ENCODE results near the gene MPHOSPH9. TPM values are rescaled to one million over a fixed set of nuclear protein-coding genes. Genes with fewer than 3 reads are reported as not detected.

The MPHOSPH9 gene
- total RNA-seq, 1 donor from 2014 or later: 40.9 TPM

DNA sequence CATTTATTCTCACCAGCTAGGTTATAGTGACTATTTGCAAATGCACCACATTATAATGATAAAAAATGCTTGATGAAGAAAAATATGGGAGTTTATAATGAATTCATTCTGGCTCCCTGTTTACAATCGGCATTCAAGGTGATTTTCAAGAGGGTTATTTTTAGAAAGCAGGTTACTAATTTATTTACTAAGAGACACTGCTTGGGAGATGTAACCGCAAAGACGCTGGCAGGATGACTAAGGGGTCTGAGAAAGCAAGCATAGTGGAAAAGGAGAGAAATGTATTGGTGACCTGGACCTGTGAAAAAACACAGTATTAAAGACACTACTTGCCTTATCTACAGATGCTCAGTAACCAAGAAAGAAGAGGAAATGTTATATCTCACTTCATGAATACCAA, 68.7 kb downstream of the MPHOSPH9 start:
- H3K27me3 Mint-ChIP-seq (ENCODE audit: low read depth): no peaks in the 10 kb centered on the region
- no peak overlapping the region for H3K4me3 Mint-ChIP-seq
- peaks cover 26% of the 10 kb centered on the region for H3K4me1 Mint-ChIP-seq
- H3K27ac Mint-ChIP-seq: no peak overlapping the region
- no peak for DNase-seq (ENCODE audit: low spot score in 2 of 2, unreplicated experiment in 2 of 2)
- TF ChIP-seq, protein P1, sequence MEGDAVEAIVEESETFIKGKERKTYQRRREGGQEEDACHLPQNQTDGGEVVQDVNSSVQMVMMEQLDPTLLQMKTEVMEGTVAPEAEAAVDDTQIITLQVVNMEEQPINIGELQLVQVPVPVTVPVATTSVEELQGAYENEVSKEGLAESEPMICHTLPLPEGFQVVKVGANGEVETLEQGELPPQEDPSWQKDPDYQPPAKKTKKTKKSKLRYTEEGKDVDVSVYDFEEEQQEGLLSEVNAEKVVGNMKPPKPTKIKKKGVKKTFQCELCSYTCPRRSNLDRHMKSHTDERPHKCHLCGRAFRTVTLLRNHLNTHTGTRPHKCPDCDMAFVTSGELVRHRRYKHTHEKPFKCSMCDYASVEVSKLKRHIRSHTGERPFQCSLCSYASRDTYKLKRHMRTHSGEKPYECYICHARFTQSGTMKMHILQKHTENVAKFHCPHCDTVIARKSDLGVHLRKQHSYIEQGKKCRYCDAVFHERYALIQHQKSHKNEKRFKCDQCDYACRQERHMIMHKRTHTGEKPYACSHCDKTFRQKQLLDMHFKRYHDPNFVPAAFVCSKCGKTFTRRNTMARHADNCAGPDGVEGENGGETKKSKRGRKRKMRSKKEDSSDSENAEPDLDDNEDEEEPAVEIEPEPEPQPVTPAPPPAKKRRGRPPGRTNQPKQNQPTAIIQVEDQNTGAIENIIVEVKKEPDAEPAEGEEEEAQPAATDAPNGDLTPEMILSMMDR (IDR thresholded peaks at IDR 0.05; ENCODE audit: unreplicated experiment): no peak
- H3K9me3 Mint-ChIP-seq: no peaks in the 10 kb centered on the region
- H3K36me3 Mint-ChIP-seq: peaks cover 11% of the 10 kb centered on the region

DNA sequence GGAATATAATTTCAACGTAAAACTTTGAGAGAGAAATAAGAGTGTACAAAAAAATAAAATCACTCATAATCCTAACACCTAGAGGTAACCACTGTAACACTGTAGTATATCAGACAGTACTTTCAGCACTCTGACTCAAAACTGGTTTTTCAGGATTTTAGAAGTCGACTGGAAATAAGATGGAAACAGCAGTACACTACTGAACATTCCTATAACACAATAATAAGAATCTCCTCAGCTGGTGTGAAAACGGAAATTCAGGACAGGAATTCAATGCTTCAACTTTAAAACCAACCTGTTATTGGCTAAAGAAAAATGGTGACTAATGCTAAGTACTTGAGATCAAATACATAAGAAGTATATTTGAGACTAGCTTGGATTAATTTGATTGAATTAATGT, 69.7 kb downstream of the MPHOSPH9 start:
- Mint-ChIP-seq H3K9me3 (no peaks in the 10 kb centered on the region), H3K4me3 (no peak overlapping the region), H3K27me3 (ENCODE audit: low read depth) (no peaks in the 10 kb centered on the region), H3K36me3 (peaks cover 11% of the 10 kb centered on the region), H3K27ac (peak overlapping the region; percentile 22), H3K4me1 (peaks cover 26% of the 10 kb centered on the region)
- TF ChIP-seq, protein P1 (IDR thresholded peaks at IDR 0.05; ENCODE audit: unreplicated experiment): no peak
- no peak for DNase-seq (ENCODE audit: low spot score in 2 of 2, unreplicated experiment in 2 of 2)

DNA sequence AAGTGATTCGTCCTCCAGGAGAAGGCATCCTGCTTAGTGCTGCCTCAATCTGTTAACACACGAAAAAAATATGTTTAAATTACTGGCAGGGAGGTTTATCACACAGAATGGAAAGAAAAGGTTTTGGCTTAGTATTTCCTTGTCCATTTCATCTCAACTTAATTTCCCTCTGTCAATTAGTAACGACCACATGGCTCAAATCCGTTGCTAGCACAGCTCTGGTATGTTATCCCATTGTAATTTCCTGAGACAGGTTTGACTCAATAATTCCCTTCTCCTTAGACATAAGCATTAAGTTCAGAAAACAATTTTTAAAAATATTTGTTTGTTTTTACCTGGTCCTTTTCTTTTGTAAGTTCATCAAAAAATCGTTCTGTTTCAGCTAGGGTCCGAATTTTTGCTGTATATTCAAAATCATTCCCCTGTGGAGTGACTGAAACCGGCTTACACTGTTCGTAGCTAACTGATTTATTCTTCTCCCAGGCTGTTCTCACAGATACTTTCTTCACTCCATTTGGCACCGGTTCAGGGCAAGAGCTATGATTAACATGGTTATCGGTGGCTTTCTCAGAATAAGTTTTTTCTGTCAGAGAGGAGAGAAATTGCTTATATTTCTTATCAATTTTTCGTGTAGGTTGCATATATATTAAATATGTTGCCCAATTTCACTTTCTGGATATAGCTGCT, 72.0 kb downstream of the MPHOSPH9 start:
- peaks cover 7% of the 10 kb centered on the region for H3K36me3 Mint-ChIP-seq
- H3K27ac Mint-ChIP-seq: peak overlapping the region; percentile 40
- no peak overlapping the region for H3K4me3 Mint-ChIP-seq
- H3K9me3 Mint-ChIP-seq: no peaks in the 10 kb centered on the region
- no peak for DNase-seq (ENCODE audit: low spot score in 2 of 2, unreplicated experiment in 2 of 2)
- H3K4me1 Mint-ChIP-seq: peaks cover 26% of the 10 kb centered on the region
- TF ChIP-seq, protein P1 (IDR thresholded peaks at IDR 0.05; ENCODE audit: unreplicated experiment): no peak
- no peaks in the 10 kb centered on the region for H3K27me3 Mint-ChIP-seq (ENCODE audit: low read depth)

DNA sequence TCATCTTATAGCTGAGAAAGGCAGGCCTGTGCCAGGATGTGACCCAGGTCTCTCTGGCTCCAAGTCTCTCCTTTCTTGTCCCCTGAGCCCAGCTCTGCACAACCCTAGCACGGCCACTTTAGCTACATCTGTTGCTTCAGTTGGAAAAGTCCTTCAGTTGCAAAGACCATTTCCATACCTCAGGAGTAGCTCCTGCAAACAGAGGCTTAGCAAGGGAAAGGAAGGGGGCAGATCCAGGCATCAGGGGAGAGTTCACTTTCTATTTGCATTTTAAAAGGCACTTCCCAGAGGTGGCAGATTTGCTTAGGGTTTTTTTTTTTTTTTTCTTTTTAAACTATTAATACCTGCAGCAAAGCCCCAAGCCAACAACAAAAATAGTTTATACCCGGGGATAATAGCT, 79.0 kb downstream of the MPHOSPH9 start:
- H3K9me3 Mint-ChIP-seq: no peaks in the 10 kb centered on the region
- H3K4me1 Mint-ChIP-seq: peaks cover 14% of the 10 kb centered on the region
- no peaks in the 10 kb centered on the region for H3K36me3 Mint-ChIP-seq
- H3K27ac Mint-ChIP-seq: no peak overlapping the region
- TF ChIP-seq, protein P1 (IDR thresholded peaks at IDR 0.05; ENCODE audit: unreplicated experiment): no peak
- DNase-seq (ENCODE audit: low spot score in 2 of 2, unreplicated experiment in 2 of 2): no peak
- no peak overlapping the region for H3K4me3 Mint-ChIP-seq
- peaks cover 15% of the 10 kb centered on the region for H3K27me3 Mint-ChIP-seq (ENCODE audit: low read depth)

- TF ChIP-seq, protein P1 (IDR thresholded peaks at IDR 0.05; ENCODE audit: unreplicated experiment): no peak
- Mint-ChIP-seq H3K4me3 (peak overlapping the region; percentile 75), H3K36me3 (no peaks in the 10 kb centered on the region)
These were observed 80.1 kb downstream of the MPHOSPH9 start for GRCh38 chr12:123152833-123153232.

More at GRCh38 chr12:123152833-123153232, 80.1 kb downstream of the MPHOSPH9 start:
- Mint-ChIP-seq H3K27ac (no peak overlapping the region), H3K9me3 (no peaks in the 10 kb centered on the region), H3K4me1 (peaks cover 14% of the 10 kb centered on the region), H3K27me3 (ENCODE audit: low read depth) (peaks cover 26% of the 10 kb centered on the region)
- DNase-seq (ENCODE audit: low spot score in 2 of 2, unreplicated experiment in 2 of 2): no peak

All from mesothelial cell of epicardium (in vitro differentiated cells).